GM20000 (cell line): ENCODE results near the gene TMEM17.

Experiments used
- DNase-seq: peaks from one replicate; pipeline ENCODE4 v3.0.0; 2012; ENCODE audit warnings: low spot score
- CTCF ChIP-seq: IDR thresholded peaks from 2 replicates; pipeline ENCODE4 v1.5.1; 2012; ENCODE audit warnings: mild to moderate bottlenecking, control low read depth; ENCODE audit errors: extremely low read depth, missing control alignments

Gene TMEM17

GRCh38 chr2:62461017-62461553, 44.9 kb downstream of the TMEM17 start:
- TF ChIP-seq CTCF: no peak
- no peak for DNase-seq

GRCh38 chr2:62460175-62460574, 45.8 kb downstream of the TMEM17 start:
- no peak for DNase-seq
- TF ChIP-seq CTCF: no peak

GRCh38 chr2:62459672-62460071, 46.3 kb downstream of the TMEM17 start:
- DNase-seq: no peak

GRCh38 chr2:62459106-62459505, 46.9 kb downstream of the TMEM17 start:
- DNase-seq: no peak
- TF ChIP-seq CTCF: no peak

More at GRCh38 chr2:62459672-62460071, 46.3 kb downstream of the TMEM17 start:
- TF ChIP-seq CTCF: no peak

- no peak for DNase-seq
- TF ChIP-seq CTCF: no peak
Measured at GRCh38 chr2:62458671-62459081, 47.3 kb downstream of the TMEM17 start.

GRCh38 chr2:62458206-62458641, 47.8 kb downstream of the TMEM17 start:
- no peak for TF ChIP-seq CTCF
- DNase-seq: no peak

GRCh38 chr2:62457556-62457955, 48.4 kb downstream of the TMEM17 start:
- no peak for DNase-seq
- TF ChIP-seq CTCF: no peak
